Measurements from ENCODE around the gene PLAAT5.

DNA sequence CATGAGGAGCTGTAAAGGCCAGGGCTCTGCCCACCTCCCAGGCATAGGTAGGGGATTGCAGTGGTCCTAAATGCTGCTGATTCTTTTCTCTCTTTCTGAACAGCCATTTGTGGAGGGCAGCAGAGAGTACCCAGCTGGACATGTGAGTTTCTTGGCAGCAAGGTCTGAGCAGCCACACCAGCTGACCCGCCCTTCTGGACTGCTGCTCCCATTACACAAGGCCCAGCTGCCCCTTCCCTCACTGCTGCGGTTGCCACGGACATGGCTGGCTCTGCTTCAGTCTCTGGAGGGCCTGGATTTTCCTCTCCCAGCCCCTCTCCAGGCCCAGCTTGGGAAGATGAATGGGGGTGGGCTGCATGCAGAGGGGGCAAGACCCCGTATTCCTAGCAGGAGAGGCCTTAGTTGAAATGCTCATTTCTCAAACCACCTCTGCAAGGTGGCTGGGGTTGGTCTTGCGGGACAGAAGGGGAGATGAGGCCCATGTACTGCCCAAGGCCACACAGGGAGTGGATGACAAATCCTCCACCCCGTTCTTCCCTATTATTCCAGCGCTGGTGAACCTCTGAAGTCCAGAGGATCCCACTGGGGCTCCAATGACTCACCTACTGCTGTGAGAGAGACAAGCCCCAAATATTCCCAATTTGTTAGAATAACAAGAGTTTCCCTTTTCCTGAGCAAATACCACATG, 19.5 kb upstream of the PLAAT5 start:
- no peak for TF ChIP-seq POLR2A (IDR thresholded peaks at IDR 0.05; ENCODE audit: low read depth, low read length)
- no peak for TF ChIP-seq TAF1 (IDR thresholded peaks at IDR 0.05; ENCODE audit: borderline replicate concordance, low read depth, low read length)
- TF ChIP-seq POLR2AphosphoS5 (IDR thresholded peaks at IDR 0.05; ENCODE audit: low read depth, low read length), result no peak

All from GM12892 (cell line).